ENCODE results near the gene INHA. TPM values are rescaled to one million over a fixed set of nuclear protein-coding genes. Genes with fewer than 3 reads are reported as not detected.

Gene INHA
- total RNA-seq, 8 experiments from 2014 or later, result 0.28 to 2.3 (median 1.3) TPM

GRCh38 chr2:219615894-219616293 lies 43.8 kb downstream of the INHA start:
- no peak overlapping the region for H3K4me3 ChIP-seq
- in situ Hi-C loops (cut with MboI; ENCODE audit: low pct_unique_long_range_greater_than_20kb in 2 of 9, low sequenced_read_pairs in 9 of 9, unreplicated experiment in 9 of 9), result no loop called here
- H3K27ac ChIP-seq, result no peak overlapping the region
- WGBS, 10 experiments, result 40 to 100% (median 87%) methylated on average over 1 to 3 of the region's 12 CpGs; no CpG with 5 or more reads in 5 of the 10 experiments
- H3K4me1 ChIP-seq (replicated peaks in 1 of 2), result peaks cover 4 to 8% of the 10 kb centered on the region in 2 donors
- no peak for ATAC-seq (replicated peaks in 6 of 8)

GRCh38 chr2:219616550-219616949 lies 44.4 kb downstream of the INHA start:
- Histone ChIP-seq H3K27ac (no peak overlapping the region), H3K4me1 (replicated peaks in 1 of 2) (peaks cover 4 to 8% of the 10 kb centered on the region in 2 donors), H3K4me3 (no peak overlapping the region)
- in situ Hi-C loops (cut with MboI; ENCODE audit: low pct_unique_long_range_greater_than_20kb in 2 of 9, low sequenced_read_pairs in 9 of 9, unreplicated experiment in 9 of 9), result no loop called here
- ATAC-seq (replicated peaks in 6 of 8), result no peak
- 80 to 100% (median 97%) methylated on average over 1 to 3 of the region's 4 CpGs; no CpG with 5 or more reads in 6 of the 10 experiments for WGBS, 10 experiments

GRCh38 chr2:219618733-219619122 lies 46.6 kb downstream of the INHA start:
- in situ Hi-C loops (cut with MboI; ENCODE audit: low pct_unique_long_range_greater_than_20kb in 2 of 9, low sequenced_read_pairs in 9 of 9, unreplicated experiment in 9 of 9), result no loop called here

GRCh38 chr2:219619235-219619634 lies 47.1 kb downstream of the INHA start:
- WGBS, 10 experiments, result 0 to 70% (median 29%) methylated on average over 1 to 4 of the region's 4 CpGs; no CpG with 5 or more reads in 2 of the 10 experiments
- H3K4me3 ChIP-seq, result no peak overlapping the region
- in situ Hi-C loops (cut with MboI; ENCODE audit: low pct_unique_long_range_greater_than_20kb in 2 of 9, low sequenced_read_pairs in 9 of 9, unreplicated experiment in 9 of 9), result no loop called here
- no peak overlapping the region for H3K27ac ChIP-seq
- peak in 5 of 8 experiments; percentile 62 to 84 (median 76) for ATAC-seq (replicated peaks in 6 of 8)
- H3K4me1 ChIP-seq (replicated peaks in 1 of 2), result peaks cover 4 to 8% of the 10 kb centered on the region in 2 donors

More at GRCh38 chr2:219618733-219619122, 46.6 kb downstream of the INHA start:
- Histone ChIP-seq H3K4me1 (replicated peaks in 1 of 2) (peaks cover 4 to 8% of the 10 kb centered on the region in 2 donors), H3K4me3 (no peak overlapping the region), H3K27ac (no peak overlapping the region)
- WGBS, 10 experiments, result 44 to 100% (median 100%) methylated on average over 1 to 2 of the region's 3 CpGs; no CpG with 5 or more reads in 1 of the 10 experiments
- no peak for ATAC-seq (replicated peaks in 6 of 8)

- Histone ChIP-seq H3K27ac (no peak overlapping the region), H3K4me1 (replicated peaks in 1 of 2) (peaks cover 4 to 8% of the 10 kb centered on the region in 2 donors)
- in situ Hi-C loops (cut with MboI; ENCODE audit: low pct_unique_long_range_greater_than_20kb in 2 of 9, low sequenced_read_pairs in 9 of 9, unreplicated experiment in 9 of 9), result no loop called here
Measured at GRCh38 chr2:219620546-219620945, 48.4 kb downstream of the INHA start.

GRCh38 chr2:219621935-219622334 lies 49.8 kb downstream of the INHA start:
- no peak for ATAC-seq (replicated peaks in 6 of 8)
- WGBS, 10 experiments, result 0 to 63% (median 50%) methylated on average over 1 to 4 of the region's 4 CpGs; no CpG with 5 or more reads in 3 of the 10 experiments
- Histone ChIP-seq H3K4me1 (replicated peaks in 1 of 2) (peaks cover 4 to 8% of the 10 kb centered on the region in 2 donors), H3K27ac (no peak overlapping the region), H3K4me3 (no peak overlapping the region)
- in situ Hi-C loops (cut with MboI; ENCODE audit: low pct_unique_long_range_greater_than_20kb in 2 of 9, low sequenced_read_pairs in 9 of 9, unreplicated experiment in 9 of 9), result no loop called here

More at GRCh38 chr2:219620546-219620945, 48.4 kb downstream of the INHA start:
- H3K4me3 ChIP-seq, result no peak overlapping the region
- ATAC-seq (replicated peaks in 6 of 8), result no peak
- WGBS, 10 experiments, result 11 to 92% (median 80%) methylated on average over 1 to 6 of the region's 6 CpGs; no CpG with 5 or more reads in 2 of the 10 experiments

GRCh38 chr2:219622472-219622871 lies 50.4 kb downstream of the INHA start:
- no peak overlapping the region for H3K27ac ChIP-seq
- H3K4me1 ChIP-seq (replicated peaks in 1 of 2), result peaks cover 6 to 10% of the 10 kb centered on the region in 2 donors
- H3K4me3 ChIP-seq, result no peak overlapping the region
- WGBS, 10 experiments, result 83 to 100% (median 93%) methylated on average over 2 of the region's 2 CpGs; no CpG with 5 or more reads in 4 of the 10 experiments
- in situ Hi-C loops (cut with MboI; ENCODE audit: low pct_unique_long_range_greater_than_20kb in 2 of 9, low sequenced_read_pairs in 9 of 9, unreplicated experiment in 9 of 9), result no loop called here
- no peak for ATAC-seq (replicated peaks in 6 of 8)

GRCh38 chr2:219624565-219624964 lies 52.5 kb downstream of the INHA start:
- Histone ChIP-seq H3K27ac (no peak overlapping the region), H3K4me3 (no peak overlapping the region), H3K4me1 (replicated peaks in 1 of 2) (peaks cover 9% of the 10 kb centered on the region in 2 donors)
- WGBS, 10 experiments, result 60 to 100% (median 76%) methylated on average over 1 to 6 of the region's 6 CpGs; no CpG with 5 or more reads in 3 of the 10 experiments
- ATAC-seq (replicated peaks in 6 of 8), result no peak
- in situ Hi-C loops (cut with MboI; ENCODE audit: low pct_unique_long_range_greater_than_20kb in 2 of 9, low sequenced_read_pairs in 9 of 9, unreplicated experiment in 9 of 9), result no loop called here

- no peak for ATAC-seq (replicated peaks in 6 of 8)
- no peak overlapping the region for H3K27ac ChIP-seq
- WGBS, 10 experiments, result 66 to 100% (median 78%) methylated on average over 1 to 4 of the region's 5 CpGs; no CpG with 5 or more reads in 4 of the 10 experiments
- no peak overlapping the region for H3K4me3 ChIP-seq
- peaks cover 9% of the 10 kb centered on the region in 2 donors for H3K4me1 ChIP-seq (replicated peaks in 1 of 2)
- in situ Hi-C loops (cut with MboI; ENCODE audit: low pct_unique_long_range_greater_than_20kb in 2 of 9, low sequenced_read_pairs in 9 of 9, unreplicated experiment in 9 of 9), result no loop called here
Measured at GRCh38 chr2:219625179-219625578, 53.1 kb downstream of the INHA start.

Other genes starting within 250 kb of the INHA start
- gene RESP18, start 239.6 kb upstream of the INHA start, total RNA-seq, result 1 to 10 TPM in 1 of 8 experiments, not detected in 7; 1.1 TPM
- 10 to 100 TPM; 12.7 to 63.4 (median 27.9) TPM for gene DNPEP, start 184.4 kb upstream of the INHA start, total RNA-seq
- gene DES, start 153.9 kb upstream of the INHA start, total RNA-seq, result 1 to 10 TPM in 1 of 8 experiments, under 1 TPM in 5, not detected in 2; 0.33 to 1.0 (median 0.76) TPM
- 10 to 100 TPM in 7 of 8 experiments, 1 to 10 TPM in 1; 5.5 to 47.6 (median 26.1) TPM for gene SPEG, start 137.5 kb upstream of the INHA start, total RNA-seq
- gene GMPPA, start 73.4 kb upstream of the INHA start, total RNA-seq, result 10 to 100 TPM; 11.9 to 59.7 (median 27.0) TPM
- gene ASIC4, start 57.8 kb upstream of the INHA start, total RNA-seq, result 10 to 100 TPM in 4 of 8 experiments, 1 to 10 TPM in 2, under 1 TPM in 2; 0.31 to 83.2 (median 19.4) TPM
- gene CHPF, start 28.5 kb upstream of the INHA start, total RNA-seq, result 100 to 1,000 TPM in 2 of 8 experiments, 10 to 100 TPM in 6; 20.9 to 164 (median 56.8) TPM
- gene TMEM198, start 28.3 kb upstream of the INHA start, total RNA-seq, result 10 to 100 TPM in 4 of 8 experiments, 1 to 10 TPM in 4; 4.8 to 26.5 (median 11.1) TPM
- 100 to 1,000 TPM in 1 of 8 experiments, 10 to 100 TPM in 7; 26.0 to 106 (median 51.8) TPM for gene OBSL1, start 771 bp upstream of the INHA start, total RNA-seq
- gene STK11IP, start 25.5 kb downstream of the INHA start, total RNA-seq, result 10 to 100 TPM in 6 of 8 experiments, 1 to 10 TPM in 2; 7.2 to 28.2 (median 15.4) TPM
- 10 to 100 TPM in 1 of 8 experiments, 1 to 10 TPM in 6, under 1 TPM in 1; 0.05 to 17.7 (median 5.8) TPM for gene SLC4A3, start 55.3 kb downstream of the INHA start, total RNA-seq

All from motor neuron (in vitro differentiated cells).